PC-9 (cell line): ENCODE data around the gene RNF157. TPM values are rescaled to one million over a fixed set of nuclear protein-coding genes. Genes with fewer than 3 reads are reported as not detected.

ENCODE experiments used
- BruUV-seq: library from RNA; stranded (reverse); fragments of 400-500 nt; replicated peaks from 2 replicates; lab custom pipeline; 2021; lab: Mats Ljungman, UMichigan
- CTCF ChIA-PET: fragments of 300-600 bp; sonication (Branson Sonifier 250); formaldehyde crosslinking; loops from one replicate; lab custom pipeline; 2022; ENCODE audit warnings: antibody characterized with exemption; lab: Charles Lee
- POLR2A ChIA-PET: fragments of 300-600 bp; sonication (Branson Sonifier 250); formaldehyde crosslinking; loops from one replicate; lab custom pipeline; 2022; ENCODE audit warnings: antibody characterized with exemption; ENCODE audit not compliant: unreplicated experiment; lab: Charles Lee
- DNase-seq, 2 experiments: peaks; one replicate each; pipeline versions ENCODE4 v3.0.0 to v3.0.0-alpha.2; 2015 to 2022; ENCODE audit warnings: mixed read lengths in 1 of 2
- H2AFZ ChIP-seq: fragments of 200-600 bp; sonication (generic); 2 replicates; pipeline ENCODE4 v1.8.1; 2017; ENCODE audit warnings: antibody characterized with exemption
- H3F3A ChIP-seq: fragments of 200-600 bp; sonication (generic); 2 replicates; pipeline ENCODE4 v1.8.1; 2017; ENCODE audit warnings: antibody characterized with exemption, mild to moderate bottlenecking, low read depth; ENCODE audit not compliant: insufficient read depth
- H3K27ac ChIP-seq: fragments of 200-600 bp; sonication (generic); 2 replicates; pipeline ENCODE4 v1.6.1; 2016; ENCODE audit warnings: mixed run types
- H3K27me3 ChIP-seq: fragments of 200-600 bp; sonication (generic); 2 replicates; pipeline ENCODE4 v1.6.1; 2016; ENCODE audit warnings: low read depth, mixed run types; ENCODE audit not compliant: insufficient read depth
- H3K36me3 ChIP-seq: fragments of 200-600 bp; sonication (generic); 2 replicates; pipeline ENCODE4 v1.6.1; 2016; ENCODE audit warnings: low read depth, mixed run types
- H3K4me1 ChIP-seq: fragments of 200-600 bp; sonication (generic); replicated peaks from 2 replicates; pipeline ENCODE4 v1.6.1; 2016; ENCODE audit warnings: mixed run types; ENCODE audit not compliant: insufficient read depth
- H3K4me2 ChIP-seq: fragments of 200-600 bp; sonication (generic); 2 replicates; pipeline ENCODE4 v1.6.1; 2017; ENCODE audit warnings: mixed run types
- H3K4me3 ChIP-seq: fragments of 200-600 bp; sonication (generic); 2 replicates; pipeline ENCODE4 v1.6.1; 2016; ENCODE audit warnings: mixed run types
- H3K79me2 ChIP-seq: fragments of 200-600 bp; sonication (generic); 2 replicates; pipeline ENCODE4 v1.6.1; 2017; ENCODE audit warnings: low read depth, mixed run types
- H3K9me2 ChIP-seq: fragments of 200-600 bp; sonication (generic); 2 replicates; pipeline ENCODE4 v1.8.1; 2017; ENCODE audit warnings: mild to moderate bottlenecking; ENCODE audit not compliant: insufficient read depth
- H3K9me3 ChIP-seq: fragments of 200-600 bp; sonication (generic); 2 replicates; pipeline ENCODE4 v1.8.1; 2016; ENCODE audit warnings: low read depth; ENCODE audit not compliant: insufficient read depth
- H4K20me1 ChIP-seq: fragments of 200-600 bp; sonication (generic); 2 replicates; pipeline ENCODE4 v1.8.1; 2017; ENCODE audit not compliant: insufficient read depth
- EZH2 ChIP-seq: fragments of 200-600 bp; sonication (generic); IDR thresholded peaks from 2 replicates; pipeline ENCODE4 v1.8.0; 2017; ENCODE audit warnings: antibody characterized with exemption, low read depth
- intact Hi-C: fragments of 100-400 bp; cut with micrococcal nuclease; formaldehyde crosslinking; loops from one replicate; pipeline ENCODE4 v1.10.0; 2022; ENCODE audit not compliant: unreplicated experiment
- total RNA-seq: library from RNA; stranded (reverse); gene quantifications from 2 replicates; pipeline ENCODE4 v1.2.3, GENCODE V29; 2021
- TF ChIP-seq, protein P1 (sequence below): fragments of 200-600 bp; sonication (generic); conservative IDR thresholded peaks from 2 replicates; pipeline ENCODE4 v1.6.1; 2017; ENCODE audit warnings: mixed run types, antibody characterized with exemption, mild to moderate bottlenecking, moderate library complexity

The RNF157 gene
- total RNA-seq, 1 experiment from 2014 or later: 7.2 TPM

DNA sequence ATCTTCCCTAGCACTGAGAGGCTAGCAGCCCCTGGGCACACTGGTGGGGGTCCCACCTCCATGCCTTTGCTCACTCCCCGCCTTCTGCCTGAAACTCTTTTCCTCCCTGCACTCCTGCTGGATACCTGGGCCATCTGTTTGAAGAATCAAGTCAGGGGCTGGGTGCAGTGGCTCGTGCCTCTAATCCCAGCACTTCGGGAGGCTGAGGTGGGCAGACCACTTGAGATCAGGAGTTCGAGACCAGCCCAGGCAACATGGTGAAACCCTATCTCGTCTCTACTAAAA is 115.0 kb downstream of the RNF157 start:
- H3K36me3 ChIP-seq: no peaks in the 10 kb centered on the region
- no peak overlapping the region for H3K27ac ChIP-seq
- intact Hi-C loops: no loop called here
- TF ChIP-seq EZH2: no peak
- TF ChIP-seq, protein P1, sequence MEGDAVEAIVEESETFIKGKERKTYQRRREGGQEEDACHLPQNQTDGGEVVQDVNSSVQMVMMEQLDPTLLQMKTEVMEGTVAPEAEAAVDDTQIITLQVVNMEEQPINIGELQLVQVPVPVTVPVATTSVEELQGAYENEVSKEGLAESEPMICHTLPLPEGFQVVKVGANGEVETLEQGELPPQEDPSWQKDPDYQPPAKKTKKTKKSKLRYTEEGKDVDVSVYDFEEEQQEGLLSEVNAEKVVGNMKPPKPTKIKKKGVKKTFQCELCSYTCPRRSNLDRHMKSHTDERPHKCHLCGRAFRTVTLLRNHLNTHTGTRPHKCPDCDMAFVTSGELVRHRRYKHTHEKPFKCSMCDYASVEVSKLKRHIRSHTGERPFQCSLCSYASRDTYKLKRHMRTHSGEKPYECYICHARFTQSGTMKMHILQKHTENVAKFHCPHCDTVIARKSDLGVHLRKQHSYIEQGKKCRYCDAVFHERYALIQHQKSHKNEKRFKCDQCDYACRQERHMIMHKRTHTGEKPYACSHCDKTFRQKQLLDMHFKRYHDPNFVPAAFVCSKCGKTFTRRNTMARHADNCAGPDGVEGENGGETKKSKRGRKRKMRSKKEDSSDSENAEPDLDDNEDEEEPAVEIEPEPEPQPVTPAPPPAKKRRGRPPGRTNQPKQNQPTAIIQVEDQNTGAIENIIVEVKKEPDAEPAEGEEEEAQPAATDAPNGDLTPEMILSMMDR: no peak
- no peak overlapping the region for H3K4me3 ChIP-seq
- H4K20me1 ChIP-seq: no peaks in the 10 kb centered on the region
- H3K79me2 ChIP-seq: no peaks in the 10 kb centered on the region
- no peaks in the 10 kb centered on the region for H3K4me1 ChIP-seq
- no peaks in the 10 kb centered on the region; the same call in 1 of the 2 replicates for H3F3A ChIP-seq
- H2AFZ ChIP-seq: no peak overlapping the region
- ChIA-PET CTCF (no interaction called here), POLR2A (interaction anchor here (0.7 kb wide), 1 partner anchor 20 kb away, joined by 5 read pairs; no protein-coding TSS in a partner anchor)
- H3K27me3 ChIP-seq: no peaks in the 10 kb centered on the region
- no peak overlapping the region for H3K4me2 ChIP-seq
- no peaks in the 10 kb centered on the region for H3K9me2 ChIP-seq
- no peak for DNase-seq
- no peaks in the 10 kb centered on the region for H3K9me3 ChIP-seq
- BruUV-seq: no TSS peak

DNA sequence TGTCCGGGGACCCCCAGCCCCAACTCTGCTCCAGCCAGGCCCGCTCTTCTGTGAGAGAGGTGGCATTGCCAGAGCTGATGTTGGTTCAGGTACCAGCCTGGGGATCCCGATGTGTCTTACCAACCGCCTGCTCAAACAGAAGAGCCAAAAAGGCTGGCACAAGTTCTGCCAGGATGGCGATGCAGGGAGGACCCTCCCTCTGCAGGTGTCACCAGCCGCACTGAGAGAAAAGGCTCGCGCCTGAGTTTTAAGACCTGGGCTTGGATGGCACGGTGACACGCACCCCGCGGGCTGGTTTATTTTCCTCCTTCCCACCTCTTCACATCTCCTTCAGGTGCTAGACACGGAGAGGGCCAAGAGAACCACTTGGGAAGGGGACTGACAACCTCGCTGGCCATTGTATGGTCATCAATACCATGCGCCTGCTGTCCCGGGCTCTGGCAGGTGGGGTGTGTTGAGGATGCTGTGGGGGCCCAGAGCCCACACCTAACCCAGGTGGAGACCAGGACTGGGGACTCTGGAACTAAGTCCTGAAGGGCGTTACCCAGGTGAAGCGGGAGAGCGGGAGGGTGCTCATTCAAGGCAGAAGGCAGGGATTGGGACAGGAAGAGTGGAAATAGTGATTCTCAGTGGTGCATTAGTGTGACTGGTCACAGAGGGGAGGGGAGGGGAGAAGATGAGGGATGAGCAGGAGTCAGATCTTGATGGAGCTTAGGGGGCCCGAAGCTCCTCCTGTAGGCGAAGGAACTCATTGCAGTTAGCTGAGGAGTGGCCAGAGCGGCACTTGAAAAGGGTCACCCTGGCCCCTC is 115.5 kb downstream of the RNF157 start:
- H3K27me3 ChIP-seq: no peaks in the 10 kb centered on the region
- H3K36me3 ChIP-seq: no peaks in the 10 kb centered on the region
- no peaks in the 10 kb centered on the region for H3K9me2 ChIP-seq
- POLR2A ChIA-PET: interaction anchor here (1.2 kb wide), 1 partner anchor 22 kb away, joined by 7 read pairs; no protein-coding TSS in a partner anchor
- TF ChIP-seq, protein P1: no peak
- no peak for TF ChIP-seq EZH2
- DNase-seq: no peak
- CTCF ChIA-PET: interaction anchor here (1.2 kb wide), 1 partner anchor 8 kb away, joined by 8 read pairs; no protein-coding TSS in a partner anchor
- H3F3A ChIP-seq: no peaks in the 10 kb centered on the region; the same call in 1 of the 2 replicates
- no peak overlapping the region for H3K4me3 ChIP-seq
- H3K4me2 ChIP-seq: no peak overlapping the region
- no TSS peak for BruUV-seq
- intact Hi-C loops: loop anchor here (5.0 kb wide), 1 partner anchor 217 kb away; no protein-coding TSS in a partner anchor
- no peaks in the 10 kb centered on the region for H3K79me2 ChIP-seq
- no peaks in the 10 kb centered on the region for H3K4me1 ChIP-seq
- no peak overlapping the region for H3K27ac ChIP-seq
- H3K9me3 ChIP-seq: no peaks in the 10 kb centered on the region
- no peaks in the 10 kb centered on the region for H4K20me1 ChIP-seq
- no peak overlapping the region for H2AFZ ChIP-seq

DNA sequence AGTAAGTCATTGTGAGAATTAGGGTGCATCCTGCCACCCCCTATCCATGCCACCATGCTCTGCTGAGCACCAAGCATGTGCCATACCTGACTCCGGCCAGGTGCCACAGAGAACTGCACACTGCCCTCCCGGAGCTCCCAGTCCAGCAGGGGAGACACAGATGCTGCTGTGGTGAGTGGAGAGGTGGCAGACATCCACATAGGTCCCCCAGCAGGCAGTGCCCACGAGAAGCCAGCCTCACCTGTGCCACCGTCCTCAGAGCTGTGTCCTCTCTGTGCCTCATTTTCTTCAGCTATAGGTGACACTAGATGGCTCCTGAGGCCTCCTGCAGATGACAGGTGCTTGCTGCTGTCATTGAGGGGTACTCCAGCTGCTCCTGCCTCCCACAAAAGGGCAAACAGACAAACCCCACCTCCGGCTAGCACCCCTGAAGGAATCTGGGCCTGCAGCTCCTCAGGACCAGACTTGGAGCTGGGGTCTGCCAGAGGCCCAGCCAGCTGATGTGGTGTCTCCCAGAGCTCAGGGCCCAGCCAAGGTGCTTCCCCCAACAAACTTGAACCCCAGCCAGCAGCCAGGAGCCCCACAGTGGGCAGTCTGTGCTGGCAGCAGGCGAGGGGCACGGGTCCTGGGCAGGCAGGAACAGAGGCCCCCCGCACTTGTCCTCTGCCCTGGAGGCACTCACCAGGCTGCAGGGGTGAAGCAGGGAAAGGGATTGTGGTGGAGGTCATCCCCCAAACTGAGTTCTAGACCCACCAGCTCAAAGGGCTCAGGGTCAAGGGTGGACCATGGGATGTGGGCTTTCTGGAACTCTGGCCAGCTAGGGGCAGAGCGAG is 116.3 kb downstream of the RNF157 start:
- H3K36me3 ChIP-seq: no peaks in the 10 kb centered on the region
- H2AFZ ChIP-seq: no peak overlapping the region
- intact Hi-C loops: loop anchor here (1.0 to 5.0 kb wide), 2 partner anchors 58 to 217 kb away; no protein-coding TSS in a partner anchor
- no peak overlapping the region for H3K27ac ChIP-seq
- no peaks in the 10 kb centered on the region for H3K27me3 ChIP-seq
- DNase-seq: no peak
- H3F3A ChIP-seq: no peaks in the 10 kb centered on the region; the same call in 1 of the 2 replicates
- TF ChIP-seq, protein P1: no peak
- no peak for TF ChIP-seq EZH2
- ChIA-PET POLR2A (interaction anchor here (1.2 kb wide), 1 partner anchor 23 kb away, joined by 7 read pairs; no protein-coding TSS in a partner anchor), CTCF (interaction anchor here (0.6 to 1.2 kb wide), 8 partner anchors 9 to 242 kb away, joined by 3 to 16 read pairs (median 5); no protein-coding TSS in a partner anchor)
- H3K9me3 ChIP-seq: no peaks in the 10 kb centered on the region
- H4K20me1 ChIP-seq: no peaks in the 10 kb centered on the region
- H3K79me2 ChIP-seq: no peaks in the 10 kb centered on the region
- no peaks in the 10 kb centered on the region for H3K9me2 ChIP-seq
- no peak overlapping the region for H3K4me2 ChIP-seq
- BruUV-seq: no TSS peak
- H3K4me1 ChIP-seq: no peaks in the 10 kb centered on the region
- H3K4me3 ChIP-seq: no peak overlapping the region
